Amniotic epithelial cell (primary cell): ENCODE measurements around the gene ERF.
A peak's percentile ranks its signal among the peaks of the same experiment; 100 is the strongest.

ENCODE experiments used
- DNase-seq: peaks from one replicate; pipeline ENCODE4 v3.0.0-alpha.2; 2010; ENCODE audit warnings: low read depth

The ERF gene

GRCh38 chr19:42254850-42255765, at the start of gene ERF:
Gene ERF (minus strand): TSS chr19:42255128. CDS start chr19:42254999, 129 bp downstream.
- peak; percentile 79 for DNase-seq

GRCh38 chr19:42303876-42304275, 48.9 kb upstream of the ERF start:
- DNase-seq = no peak

- DNase-seq = no peak
Measured at GRCh38 chr19:42303101-42303464, 48.2 kb upstream of the ERF start.

DNA sequence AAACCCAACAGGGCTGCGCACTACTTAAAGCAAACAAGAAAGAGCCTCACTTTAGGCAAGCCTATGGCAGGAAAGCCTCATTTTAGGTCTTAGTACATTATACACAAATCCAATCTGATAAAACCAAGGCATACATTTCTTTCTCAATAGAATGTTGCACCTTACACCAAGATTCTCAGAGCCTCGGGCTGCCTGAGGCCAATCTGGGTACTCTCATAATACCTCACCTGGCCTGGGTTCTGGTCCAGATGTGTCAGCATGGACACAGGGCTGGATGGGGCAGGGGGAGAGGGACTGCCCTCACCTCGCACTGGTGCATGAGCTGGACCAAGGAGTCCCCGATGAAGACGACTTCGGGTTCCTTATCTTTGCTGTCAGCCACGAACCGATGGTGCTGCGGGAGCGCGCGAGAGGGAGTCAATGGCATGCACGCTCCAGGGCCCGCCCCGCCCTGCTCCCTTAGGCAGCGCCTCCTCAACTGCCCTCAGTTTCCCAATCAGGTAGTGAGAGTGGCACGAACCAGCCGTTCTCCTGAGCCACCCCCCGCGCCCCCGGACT, 46.8 kb upstream of the ERF start, which contains the start of gene PRR19:
TSS of gene PRR19 (plus strand) at position 487 of the 558 bp plus-strand sequence. CDS start 7,453 bp downstream, outside the sequence.
- DNase-seq = no peak

DNA sequence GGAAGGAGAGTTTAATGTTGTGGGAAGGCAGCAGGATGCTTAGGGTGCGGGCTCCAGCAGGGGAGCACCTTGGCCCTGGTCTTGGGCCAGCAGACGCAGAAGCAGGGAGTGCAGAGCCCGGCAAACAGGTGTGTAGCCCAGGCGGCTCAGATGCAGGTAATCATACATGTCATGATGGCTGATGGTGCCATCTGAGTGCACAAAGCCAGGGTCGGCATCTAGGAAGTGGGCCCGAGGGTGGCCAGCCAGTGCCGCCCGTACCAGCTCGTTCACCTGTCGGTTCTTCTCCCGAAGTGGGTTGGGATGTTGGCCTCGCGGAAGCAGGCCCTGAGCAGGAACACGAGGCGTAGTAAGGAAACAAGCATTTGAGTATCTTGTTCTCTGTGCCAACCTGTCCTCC, 42.1 kb upstream of the ERF start:
- DNase-seq = no peak

GRCh38 chr19:42295831-42296525, 41.0 kb upstream of the ERF start:
- DNase-seq = peak; percentile 32

DNA sequence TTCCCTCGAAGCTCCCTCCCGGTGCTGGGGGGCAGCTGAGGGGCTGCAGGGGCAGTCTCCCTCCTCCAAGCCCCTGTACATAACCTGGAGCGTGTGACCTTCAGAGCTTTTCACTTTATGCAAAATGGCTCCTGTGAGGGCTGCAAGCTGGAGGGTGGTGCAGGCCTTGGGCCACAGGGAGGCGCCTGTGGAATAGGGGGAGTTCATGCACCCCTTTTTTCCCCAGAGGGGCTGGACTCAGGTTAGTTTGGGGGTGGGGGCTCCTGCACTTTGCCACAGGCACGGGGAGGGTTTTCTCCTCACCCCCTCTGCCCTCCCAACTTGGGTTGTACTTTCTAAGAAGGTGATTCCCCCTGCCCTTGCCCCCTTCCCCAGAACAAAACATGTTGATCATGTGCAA, 40.4 kb upstream of the ERF start:
- no peak for DNase-seq

DNA sequence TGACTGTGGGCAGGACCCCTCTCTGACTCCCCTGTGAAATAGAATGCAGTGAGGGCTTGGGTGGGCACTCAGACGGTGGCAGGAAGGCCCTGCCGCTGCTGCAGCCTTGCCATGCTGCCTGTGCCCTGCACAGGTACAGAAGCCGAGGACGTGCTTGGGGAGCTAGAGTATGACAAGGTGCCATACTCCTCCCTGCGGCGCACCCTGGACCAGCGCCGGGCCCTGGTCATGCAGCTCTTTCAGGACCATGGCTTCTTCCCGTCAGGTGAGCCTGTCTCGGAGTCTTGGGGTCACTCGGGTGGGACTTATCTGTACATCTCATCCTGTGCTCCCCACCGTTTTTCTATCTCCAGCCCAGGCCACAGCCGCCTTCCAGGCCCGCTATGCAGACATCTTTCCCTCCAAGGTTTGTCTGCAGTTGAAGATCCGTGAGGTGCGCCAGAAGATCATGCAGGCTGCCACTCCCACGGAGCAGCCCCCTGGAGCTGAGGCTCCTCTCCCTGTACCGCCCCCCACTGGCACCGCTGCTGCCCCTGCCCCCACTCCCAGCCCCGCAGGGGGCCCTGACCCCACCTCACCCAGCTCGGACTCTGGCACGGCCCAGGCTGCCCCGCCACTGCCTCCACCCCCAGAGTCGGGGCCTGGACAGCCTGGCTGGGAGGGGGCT, 39.7 kb upstream of the ERF start:
- no peak for DNase-seq

GRCh38 chr19:42293948-42294347, 39.0 kb upstream of the ERF start:
- DNase-seq = no peak

DNA sequence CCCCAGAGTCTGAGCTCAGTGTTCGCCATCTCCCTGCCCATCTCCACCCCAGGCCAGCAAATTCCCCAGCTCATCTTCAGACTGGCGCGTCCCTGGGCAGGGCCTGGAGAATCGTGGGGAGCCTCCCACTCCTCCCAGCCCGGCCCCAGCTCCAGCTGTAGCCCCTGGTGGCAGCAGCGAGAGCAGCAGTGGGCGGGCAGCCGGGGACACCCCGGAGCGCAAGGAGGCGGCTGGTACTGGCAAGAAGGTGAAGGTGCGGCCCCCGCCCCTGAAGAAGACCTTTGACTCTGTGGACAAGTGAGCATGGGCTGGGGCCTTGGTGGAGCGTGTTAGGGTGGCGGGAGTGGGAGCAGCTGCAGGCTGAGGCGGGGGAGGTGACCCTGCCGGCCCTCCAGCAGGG, 38.6 kb upstream of the ERF start:
- DNase-seq = no peak

- DNase-seq = no peak
Measured at GRCh38 chr19:42292963-42293362, 38.0 kb upstream of the ERF start.

DNA sequence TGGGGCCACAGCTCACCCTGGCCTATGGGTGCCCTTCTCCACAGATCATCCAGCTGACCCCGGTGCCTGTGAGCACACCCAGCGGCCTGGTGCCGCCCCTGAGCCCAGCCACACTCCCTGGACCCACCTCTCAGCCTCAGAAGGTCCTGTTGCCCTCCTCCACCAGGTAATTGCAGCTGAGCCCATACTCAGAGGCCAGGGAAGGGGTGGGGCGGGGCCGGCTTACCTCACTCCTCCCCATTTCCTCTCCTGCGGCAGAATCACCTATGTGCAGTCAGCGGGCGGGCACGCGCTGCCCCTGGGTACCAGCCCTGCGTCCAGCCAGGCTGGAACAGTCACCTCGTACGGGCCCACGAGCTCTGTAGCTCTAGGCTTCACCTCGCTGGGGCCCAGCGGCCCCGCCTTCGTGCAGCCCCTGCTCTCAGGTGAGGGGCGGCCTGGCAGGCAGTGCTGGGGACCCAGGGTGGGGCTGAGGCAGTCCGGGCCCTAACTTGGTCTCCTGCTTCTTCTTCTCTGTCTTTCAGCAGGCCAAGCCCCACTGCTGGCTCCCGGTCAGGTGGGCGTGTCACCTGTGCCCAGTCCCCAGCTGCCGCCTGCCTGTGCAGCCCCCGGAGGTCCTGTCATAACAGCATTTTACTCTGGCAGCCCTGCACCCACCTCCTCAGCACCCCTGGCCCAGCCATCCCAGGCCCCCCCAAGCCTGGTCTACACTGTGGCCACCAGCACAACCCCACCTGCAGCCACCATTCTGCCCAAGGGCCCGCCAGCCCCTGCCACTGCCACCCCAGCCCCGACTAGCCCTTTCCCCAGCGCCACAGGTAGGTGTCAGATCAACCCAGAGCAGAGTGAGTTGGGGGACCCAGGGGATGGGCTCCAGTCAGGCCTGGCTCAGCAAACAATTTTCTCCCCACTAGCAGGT, 37.4 kb upstream of the ERF start:
- no peak for DNase-seq

GRCh38 chr19:42291435-42291810, 36.5 kb upstream of the ERF start:
- no peak for DNase-seq

DNA sequence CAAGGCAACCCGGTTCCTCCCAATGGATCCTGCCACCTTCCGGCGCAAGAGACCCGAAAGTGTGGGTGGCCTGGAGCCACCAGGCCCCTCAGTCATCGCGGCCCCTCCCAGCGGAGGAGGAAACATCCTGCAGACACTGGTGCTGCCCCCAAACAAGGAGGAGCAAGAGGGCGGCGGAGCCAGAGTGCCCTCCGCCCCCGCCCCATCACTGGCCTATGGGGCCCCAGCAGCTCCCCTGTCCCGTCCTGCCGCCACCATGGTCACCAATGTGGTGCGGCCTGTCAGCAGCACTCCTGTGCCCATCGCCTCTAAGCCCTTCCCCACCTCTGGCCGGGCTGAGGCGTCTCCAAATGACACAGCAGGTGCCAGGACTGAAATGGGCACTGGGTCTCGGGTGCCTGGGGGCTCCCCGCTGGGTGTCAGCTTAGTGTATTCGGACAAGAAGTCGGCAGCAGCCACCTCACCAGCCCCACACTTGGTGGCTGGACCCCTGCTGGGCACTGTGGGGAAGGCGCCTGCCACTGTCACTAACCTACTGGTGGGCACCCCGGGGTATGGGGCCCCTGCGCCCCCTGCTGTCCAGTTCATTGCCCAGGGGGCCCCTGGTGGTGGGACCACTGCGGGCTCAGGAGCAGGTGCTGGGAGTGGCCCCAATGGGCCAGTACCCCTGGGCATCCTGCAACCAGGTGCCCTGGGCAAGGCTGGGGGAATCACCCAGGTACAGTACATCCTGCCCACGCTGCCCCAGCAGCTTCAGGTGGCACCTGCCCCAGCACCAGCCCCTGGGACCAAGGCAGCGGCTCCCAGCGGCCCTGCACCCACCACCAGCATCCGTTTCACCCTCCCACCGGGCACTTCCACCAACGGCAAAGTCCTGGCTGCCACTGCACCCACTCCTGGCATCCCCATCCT, 35.9 kb upstream of the ERF start:
- no peak for DNase-seq

- no peak for DNase-seq
Measured at GRCh38 chr19:42290136-42290522, 35.2 kb upstream of the ERF start.

DNA sequence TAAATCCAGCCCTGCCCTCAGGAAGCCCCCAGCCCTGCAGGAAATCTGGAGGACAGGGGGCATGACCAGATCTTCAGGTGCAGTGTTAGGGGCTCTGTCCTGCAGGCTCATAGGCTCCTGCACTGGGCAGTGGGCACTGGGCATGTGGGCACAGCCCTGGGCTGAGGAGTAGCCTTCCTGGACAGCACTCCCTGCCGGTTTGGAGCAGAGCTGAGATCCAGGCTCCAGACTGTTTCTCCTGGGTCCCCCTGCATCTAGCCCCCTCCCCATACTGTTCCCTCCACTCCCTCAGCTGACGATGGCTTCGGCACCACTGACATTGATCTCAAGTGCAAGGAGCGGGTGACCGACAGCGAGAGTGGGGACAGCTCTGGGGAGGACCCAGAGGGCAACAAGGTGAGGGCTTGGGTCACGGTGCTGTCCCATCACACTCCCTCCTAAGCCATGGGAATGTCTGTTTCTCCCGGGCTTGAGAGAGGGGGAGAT, 34.7 kb upstream of the ERF start:
- no peak for DNase-seq

DNA sequence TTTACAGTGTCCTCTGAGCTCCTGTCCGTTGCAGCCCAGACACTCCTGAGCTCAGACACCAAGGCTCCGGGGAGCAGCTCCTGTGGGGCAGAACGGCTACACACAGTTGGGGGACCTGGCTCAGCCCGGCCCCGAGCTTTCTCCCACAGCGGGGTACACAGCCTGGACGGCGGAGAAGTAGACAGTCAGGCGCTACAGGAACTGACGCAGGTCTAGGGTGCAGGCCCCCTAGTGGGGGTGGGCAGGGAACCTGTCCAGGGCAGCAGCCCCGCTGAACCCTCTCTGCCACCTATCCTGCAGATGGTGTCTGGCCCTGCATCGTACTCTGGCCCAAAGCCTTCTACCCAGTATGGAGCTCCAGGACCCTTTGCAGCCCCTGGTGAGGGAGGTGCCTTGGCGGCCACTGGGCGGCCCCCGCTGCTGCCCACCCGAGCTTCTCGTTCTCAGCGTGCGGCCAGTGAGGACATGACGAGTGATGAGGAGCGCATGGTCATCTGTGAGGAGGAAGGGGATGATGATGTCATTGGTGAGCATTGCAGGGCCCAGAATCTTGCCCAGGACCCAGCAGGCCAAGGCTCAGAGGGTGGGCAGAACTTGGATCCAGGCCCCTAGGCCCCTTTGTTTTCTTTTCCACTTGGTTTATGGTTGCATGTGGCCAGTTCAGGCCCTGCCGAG, 34.1 kb upstream of the ERF start:
- no peak for DNase-seq

GRCh38 chr19:42288387-42288786, 33.5 kb upstream of the ERF start:
- no peak for DNase-seq

DNA sequence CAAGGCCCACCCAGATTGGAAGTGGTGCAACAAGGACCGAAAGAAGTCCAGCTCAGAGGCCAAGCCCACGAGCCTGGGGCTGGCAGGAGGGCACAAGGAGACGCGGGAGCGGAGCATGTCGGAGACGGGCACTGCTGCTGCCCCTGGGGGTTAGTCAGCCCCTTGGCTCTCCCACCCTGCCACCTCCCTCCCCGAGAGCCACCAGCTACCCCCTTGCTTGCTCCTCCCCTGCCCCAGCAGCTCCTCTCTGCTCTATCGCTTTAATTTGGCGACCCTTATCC, 32.8 kb upstream of the ERF start:
- no peak for DNase-seq
